Activated CD8-positive, alpha-beta T cell treated with anti-CD3 and anti-CD28 coated beads, Interleukin-2, amount 10 ng/mL, durations not matched to agents 7 days and 5 days (primary cell): ENCODE measurements around the gene ELP2. TPM values are rescaled to one million over a fixed set of nuclear protein-coding genes. Genes with fewer than 3 reads are reported as not detected.
"Not testable (repeated sequence)": the region's sequence is repeated elsewhere in the genome, so short reads cannot be mapped to it uniquely, and the experiment has no call there.

ENCODE experiments used
- ATAC-seq: fragments of 150-1000 bp; cut with Tn5 transposase; one replicate; pipeline ENCODE4 v1.10.0; 2021; ENCODE audit warnings: moderate library complexity
- CTCF ChIA-PET: fragments of 350-600 bp; sonication (Branson Sonifier 250); formaldehyde crosslinking; loops from one replicate; lab custom pipeline; 2021; ENCODE audit warnings: antibody characterized with exemption; lab: Charles Lee
- POLR2A ChIA-PET: fragments of 350-600 bp; sonication (Branson Sonifier 250); formaldehyde crosslinking; loops from one replicate; lab custom pipeline; 2021; ENCODE audit warnings: antibody characterized with exemption; lab: Charles Lee
- DNase-seq: peaks from one replicate; pipeline ENCODE4 v3.0.0-alpha.2; 2020
- H3K27ac Mint-ChIP-seq: one replicate; pipeline ENCODE4 v1.8.0; 2021; ENCODE audit warnings: mild to moderate bottlenecking, mixed read lengths
- H3K27me3 Mint-ChIP-seq: one replicate; pipeline ENCODE4 v1.8.0; 2021; ENCODE audit warnings: low read depth, mixed read lengths
- H3K36me3 Mint-ChIP-seq: one replicate; pipeline ENCODE4 v1.8.0; 2021; ENCODE audit warnings: low read depth, mixed read lengths
- H3K4me1 Mint-ChIP-seq: one replicate; pipeline ENCODE4 v1.8.0; 2021; ENCODE audit warnings: low read depth, mixed read lengths
- H3K4me3 Mint-ChIP-seq: one replicate; pipeline ENCODE4 v1.8.0; 2021; ENCODE audit warnings: mild to moderate bottlenecking, mixed read lengths
- H3K9me3 Mint-ChIP-seq: one replicate; pipeline ENCODE4 v1.8.0; 2022; ENCODE audit warnings: mixed read lengths; ENCODE audit not compliant: insufficient read depth
- total RNA-seq, 2 experiments: library from RNA; stranded (reverse); gene quantifications; one replicate each; pipeline ENCODE4 v1.2.3, GENCODE V29; 2021

ELP2 gene, protein sequence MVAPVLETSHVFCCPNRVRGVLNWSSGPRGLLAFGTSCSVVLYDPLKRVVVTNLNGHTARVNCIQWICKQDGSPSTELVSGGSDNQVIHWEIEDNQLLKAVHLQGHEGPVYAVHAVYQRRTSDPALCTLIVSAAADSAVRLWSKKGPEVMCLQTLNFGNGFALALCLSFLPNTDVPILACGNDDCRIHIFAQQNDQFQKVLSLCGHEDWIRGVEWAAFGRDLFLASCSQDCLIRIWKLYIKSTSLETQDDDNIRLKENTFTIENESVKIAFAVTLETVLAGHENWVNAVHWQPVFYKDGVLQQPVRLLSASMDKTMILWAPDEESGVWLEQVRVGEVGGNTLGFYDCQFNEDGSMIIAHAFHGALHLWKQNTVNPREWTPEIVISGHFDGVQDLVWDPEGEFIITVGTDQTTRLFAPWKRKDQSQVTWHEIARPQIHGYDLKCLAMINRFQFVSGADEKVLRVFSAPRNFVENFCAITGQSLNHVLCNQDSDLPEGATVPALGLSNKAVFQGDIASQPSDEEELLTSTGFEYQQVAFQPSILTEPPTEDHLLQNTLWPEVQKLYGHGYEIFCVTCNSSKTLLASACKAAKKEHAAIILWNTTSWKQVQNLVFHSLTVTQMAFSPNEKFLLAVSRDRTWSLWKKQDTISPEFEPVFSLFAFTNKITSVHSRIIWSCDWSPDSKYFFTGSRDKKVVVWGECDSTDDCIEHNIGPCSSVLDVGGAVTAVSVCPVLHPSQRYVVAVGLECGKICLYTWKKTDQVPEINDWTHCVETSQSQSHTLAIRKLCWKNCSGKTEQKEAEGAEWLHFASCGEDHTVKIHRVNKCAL
- total RNA-seq, result 10 to 100 TPM; 57.6 to 60.1 TPM

- Mint-ChIP-seq H3K4me1 (peaks cover 44% of the 10 kb centered on the region), H3K27ac (peak within 1 kb of the TSS; percentile 95), H3K36me3 (peaks cover 20% of the 10 kb centered on the region), H3K4me3 (peak within 1 kb of the TSS; percentile 94), H3K9me3 (no peaks in the 10 kb centered on the region), H3K27me3 (no peaks in the 10 kb centered on the region)
- ATAC-seq (peak; percentile 93), DNase-seq (peak; percentile 95)
- ChIA-PET POLR2A (interaction anchor here (0.7 to 3.0 kb wide), 11 partner anchors 10 to 157 kb away, joined by 3 to 16 read pairs (median 4); partner anchors contain the start of genes RMP24 and RPRD1A), CTCF (interaction anchor here (1.2 to 3.3 kb wide), 5 partner anchors 30 to 155 kb away, joined by 3 to 12 read pairs (median 6); no protein-coding TSS in a partner anchor)
These were observed at the start of gene ELP2, which contains the start of gene SLC39A6 for GRCh38 chr18:36129300-36130038. Gene ELP2 (plus strand): TSS chr18:36129899. CDS start chr18:36129934, 35 bp downstream. Gene SLC39A6 (minus strand): TSS chr18:36129340. CDS start chr18:36127007, 2,333 bp downstream.

DNA sequence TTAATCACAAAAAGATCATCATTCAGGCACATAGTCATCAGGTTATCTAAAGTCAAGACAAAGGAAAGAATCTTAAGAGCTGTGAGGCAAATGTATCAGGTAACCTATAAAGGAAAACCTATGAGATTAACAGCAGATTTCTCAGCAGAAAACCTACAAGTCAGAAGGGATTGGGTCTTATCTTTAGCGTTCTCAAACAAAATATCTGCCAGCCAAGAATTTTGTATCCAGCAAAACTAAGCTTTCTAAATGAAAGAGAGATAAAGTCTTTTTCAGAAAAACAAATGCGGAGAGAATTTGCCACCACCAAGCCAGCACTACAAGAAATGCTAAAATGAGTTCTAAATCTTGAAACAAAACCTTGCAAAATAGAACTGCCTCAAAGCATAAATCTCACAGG is 48.6 kb upstream of the ELP2 start:
- peaks cover 20% of the 10 kb centered on the region for H3K9me3 Mint-ChIP-seq
- peaks cover 17% of the 10 kb centered on the region for H3K4me1 Mint-ChIP-seq
- H3K27ac Mint-ChIP-seq, POLR2A ChIA-PET, ATAC-seq, H3K27me3 Mint-ChIP-seq, CTCF ChIA-PET, DNase-seq, H3K4me3 Mint-ChIP-seq, H3K36me3 Mint-ChIP-seq: not testable (repeated sequence)

DNA sequence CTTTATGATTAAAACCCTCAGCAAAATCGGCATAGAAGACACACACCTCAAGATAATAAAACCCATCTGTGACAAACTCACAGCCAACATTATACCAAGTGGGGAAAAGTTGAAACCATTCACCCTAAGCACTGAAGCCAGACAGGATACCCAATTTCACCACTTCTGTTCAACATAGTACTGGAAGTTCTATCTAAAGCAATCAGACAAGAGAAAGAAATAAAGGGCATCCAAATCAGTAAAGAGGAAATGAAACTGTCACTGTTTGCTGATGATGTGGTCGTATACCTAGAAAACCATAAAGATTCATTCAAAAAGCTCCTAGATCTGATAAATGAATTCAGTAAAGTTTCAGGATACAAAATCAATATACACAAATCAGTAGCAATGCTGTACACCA is 46.0 kb upstream of the ELP2 start:
- Mint-ChIP-seq H3K27ac (no peak overlapping the region), H3K4me1 (peaks cover 17% of the 10 kb centered on the region), H3K36me3 (peaks cover 4% of the 10 kb centered on the region), H3K9me3 (peaks cover 20% of the 10 kb centered on the region), H3K4me3 (no peak overlapping the region), H3K27me3 (peaks cover 3% of the 10 kb centered on the region)
- POLR2A ChIA-PET, result no interaction called here
- ATAC-seq (no peak), DNase-seq (no peak)
- CTCF ChIA-PET, result interaction anchor here (1.0 kb wide), 1 partner anchor 66 kb away, joined by 3 read pairs; no protein-coding TSS in a partner anchor

DNA sequence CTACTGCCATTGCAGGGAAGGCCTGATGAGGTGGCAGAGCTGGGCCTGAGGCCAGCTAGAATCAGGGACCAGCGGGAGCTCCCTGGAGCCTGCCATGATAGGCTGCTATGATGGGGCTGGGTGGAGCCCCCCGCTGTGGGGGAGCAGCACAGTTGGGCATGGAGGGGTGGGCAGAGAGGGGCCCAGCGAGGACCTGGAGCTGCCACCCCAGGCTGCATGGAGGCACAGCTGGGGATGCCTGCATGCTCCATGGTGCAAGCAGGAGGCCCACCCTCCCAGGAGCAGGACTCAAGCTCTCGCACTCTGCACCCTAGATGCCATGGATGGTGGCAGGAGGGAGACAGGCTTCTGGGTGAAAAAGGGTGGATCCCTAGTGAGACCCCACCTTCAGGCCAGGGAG is 44.5 kb upstream of the ELP2 start:
- POLR2A ChIA-PET, result interaction anchor here (1.2 kb wide), 1 partner anchor 44 kb away, joined by 4 read pairs; the partner anchor contains the start of gene SLC39A6
- CTCF ChIA-PET, result interaction anchor here (1.6 to 2.8 kb wide), 3 partner anchors 11 to 199 kb away, joined by 3 to 14 read pairs (median 3); no protein-coding TSS in a partner anchor
- Mint-ChIP-seq H3K36me3 (peaks cover 4% of the 10 kb centered on the region), H3K4me1 (peaks cover 17% of the 10 kb centered on the region), H3K9me3 (peaks cover 16% of the 10 kb centered on the region), H3K4me3 (no peak overlapping the region), H3K27me3 (peaks cover 3% of the 10 kb centered on the region), H3K27ac (no peak overlapping the region)
- ATAC-seq, result no peak
- no peak for DNase-seq

DNA sequence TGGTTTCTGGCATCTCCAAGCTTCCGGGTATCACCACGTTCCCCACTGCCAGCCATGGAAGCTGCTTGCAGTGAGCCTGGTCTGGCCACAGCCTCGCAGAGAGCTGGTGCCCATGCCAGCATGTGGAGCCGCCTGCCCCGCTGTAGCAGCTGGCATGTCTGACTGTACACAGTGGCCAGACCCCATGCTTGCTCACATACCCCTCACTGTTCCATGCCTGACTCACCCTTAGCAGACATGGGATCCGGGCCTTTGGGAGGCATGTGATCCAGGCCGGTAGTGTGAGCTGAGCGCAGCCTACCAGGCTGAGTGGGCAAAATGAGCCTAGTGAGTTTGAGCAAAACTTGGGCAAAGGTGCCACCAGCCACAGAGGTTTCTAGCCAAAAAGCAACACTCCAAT is 43.5 kb upstream of the ELP2 start:
- H3K9me3 Mint-ChIP-seq, result peaks cover 6% of the 10 kb centered on the region
- no peak overlapping the region for H3K4me3 Mint-ChIP-seq
- no peak overlapping the region for H3K27ac Mint-ChIP-seq
- CTCF ChIA-PET, result interaction anchor here (1.6 to 2.8 kb wide), 3 partner anchors 10 to 198 kb away, joined by 3 to 14 read pairs (median 3); no protein-coding TSS in a partner anchor
- DNase-seq, result no peak
- POLR2A ChIA-PET, result no interaction called here
- H3K36me3 Mint-ChIP-seq, result peaks cover under 1% of the 10 kb centered on the region
- peaks cover 17% of the 10 kb centered on the region for H3K4me1 Mint-ChIP-seq
- no peak for ATAC-seq
- peaks cover 3% of the 10 kb centered on the region for H3K27me3 Mint-ChIP-seq

GRCh38 chr18:36088256-36088655 is 41.4 kb upstream of the ELP2 start:
- peaks cover 7% of the 10 kb centered on the region for H3K27me3 Mint-ChIP-seq
- ChIA-PET CTCF (no interaction called here), POLR2A (no interaction called here)
- ATAC-seq (no peak), DNase-seq (no peak)
- no peak overlapping the region for H3K4me3 Mint-ChIP-seq
- H3K27ac Mint-ChIP-seq, result no peak overlapping the region
- H3K36me3 Mint-ChIP-seq, result no peaks in the 10 kb centered on the region
- no peaks in the 10 kb centered on the region for H3K9me3 Mint-ChIP-seq
- H3K4me1 Mint-ChIP-seq, result peaks cover 16% of the 10 kb centered on the region

DNA sequence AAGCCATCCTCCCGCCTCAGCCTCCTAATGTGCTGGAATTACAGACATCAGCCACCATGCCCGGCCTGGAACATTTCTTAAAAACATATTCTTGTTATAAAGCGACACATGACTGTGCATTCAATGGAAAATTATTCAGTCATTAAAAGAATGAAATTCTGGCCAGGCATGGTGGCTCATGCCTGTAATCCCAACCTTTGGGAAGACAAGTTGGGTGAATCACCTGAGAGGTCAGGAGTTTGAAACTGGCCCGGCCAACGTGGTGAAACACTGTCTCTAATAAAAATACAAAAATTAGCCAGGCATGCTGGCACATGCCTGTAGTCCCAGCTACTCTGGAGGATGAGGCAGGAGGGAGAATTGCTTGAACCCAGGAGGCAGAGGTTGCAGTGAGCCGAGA is 40.7 kb upstream of the ELP2 start:
- Mint-ChIP-seq H3K9me3 (no peaks in the 10 kb centered on the region), H3K27me3 (peaks cover 7% of the 10 kb centered on the region), H3K27ac (no peak overlapping the region), H3K4me3 (no peak overlapping the region), H3K36me3 (no peaks in the 10 kb centered on the region), H3K4me1 (peaks cover 12% of the 10 kb centered on the region)
- DNase-seq, result no peak
- no peak for ATAC-seq
- ChIA-PET POLR2A (no interaction called here), CTCF (no interaction called here)

DNA sequence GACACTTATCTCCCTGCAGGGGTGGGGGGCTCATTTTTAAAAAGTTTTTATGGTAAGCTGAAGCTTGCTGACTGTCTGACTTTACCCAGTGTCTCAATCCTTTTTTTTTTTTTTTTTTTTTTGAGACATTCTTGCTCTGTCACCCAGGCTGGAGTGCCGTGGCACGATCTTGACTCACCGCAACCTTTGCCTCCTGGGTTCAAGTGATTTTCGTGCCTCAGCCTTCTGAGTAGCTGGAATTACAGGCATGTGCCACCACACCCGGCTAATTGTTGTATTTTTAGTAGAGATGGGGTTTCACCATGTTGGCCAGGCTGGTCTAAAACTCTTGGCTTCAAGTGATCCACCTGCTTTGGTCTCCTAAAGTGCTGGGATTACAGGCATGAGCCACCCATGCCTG is 37.6 kb upstream of the ELP2 start:
- H3K4me1 Mint-ChIP-seq, DNase-seq, H3K4me3 Mint-ChIP-seq, CTCF ChIA-PET, H3K9me3 Mint-ChIP-seq, ATAC-seq, H3K27ac Mint-ChIP-seq, H3K36me3 Mint-ChIP-seq: not testable (repeated sequence)
- POLR2A ChIA-PET, result interaction anchor here (0.8 kb wide), 1 partner anchor 37 kb away, joined by 4 read pairs; the partner anchor contains the start of gene SLC39A6
- H3K27me3 Mint-ChIP-seq, result peaks cover 14% of the 10 kb centered on the region

DNA sequence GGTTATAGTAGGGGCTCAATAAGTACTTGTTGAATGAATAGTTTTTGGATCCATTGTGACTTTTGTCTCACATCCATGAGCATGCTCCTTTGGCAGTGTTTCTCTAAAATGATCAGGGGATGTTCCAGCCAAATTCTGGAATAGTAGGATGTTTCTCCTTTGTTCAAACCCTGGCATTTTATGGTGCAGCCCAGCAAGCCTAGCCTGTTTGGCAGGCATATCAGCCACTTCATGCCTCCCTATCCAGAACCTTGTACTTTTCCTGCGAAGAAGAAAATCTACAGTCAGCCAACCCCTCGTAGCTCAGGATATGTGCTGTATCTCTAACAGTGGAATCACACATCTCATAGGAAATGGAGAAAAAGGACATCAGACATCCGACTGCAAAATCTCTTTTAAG is 35.3 kb upstream of the ELP2 start:
- ChIA-PET CTCF (interaction anchor here (1.9 to 3.7 kb wide), 3 partner anchors 186 to 338 kb away, joined by 9 to 50 read pairs (median 19); no protein-coding TSS in a partner anchor), POLR2A (no interaction called here)
- peaks cover 16% of the 10 kb centered on the region for H3K27me3 Mint-ChIP-seq
- no peaks in the 10 kb centered on the region for H3K36me3 Mint-ChIP-seq
- no peak overlapping the region for H3K4me3 Mint-ChIP-seq
- peaks cover 10% of the 10 kb centered on the region for H3K4me1 Mint-ChIP-seq
- H3K27ac Mint-ChIP-seq, result no peak overlapping the region
- ATAC-seq (no peak), DNase-seq (no peak)
- H3K9me3 Mint-ChIP-seq, result no peaks in the 10 kb centered on the region

DNA sequence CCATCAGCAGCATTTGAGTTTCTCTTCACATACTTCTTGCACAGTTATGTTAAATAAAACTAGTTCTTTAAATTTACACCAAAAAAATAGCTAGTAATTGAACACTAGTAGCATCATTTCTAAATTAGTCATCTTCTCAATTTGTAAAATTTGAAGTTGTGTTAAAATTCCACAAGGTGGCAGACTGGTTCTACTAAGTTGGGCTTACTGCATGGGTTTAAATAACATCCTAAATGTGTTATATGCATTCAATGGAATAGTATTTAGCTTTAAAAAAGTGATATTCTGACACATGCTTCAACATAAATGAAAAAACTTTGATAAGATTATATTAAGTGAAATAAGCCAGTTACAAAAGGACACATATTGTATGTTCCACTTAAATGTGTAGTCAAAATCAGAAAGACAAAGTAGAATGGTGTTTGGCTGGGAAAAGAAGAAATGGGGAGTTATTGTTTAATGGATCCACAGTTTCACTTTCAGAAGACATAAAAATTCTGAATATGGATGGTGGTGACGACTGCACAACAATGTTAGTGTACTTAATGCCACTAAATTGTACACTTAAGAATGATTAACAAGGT is 33.7 kb upstream of the ELP2 start:
- peak; percentile 28 for DNase-seq
- ATAC-seq, result no peak
- Mint-ChIP-seq H3K9me3 (no peaks in the 10 kb centered on the region), H3K36me3 (no peaks in the 10 kb centered on the region), H3K4me3 (no peak overlapping the region), H3K27ac (no peak overlapping the region), H3K4me1 (peaks cover 10% of the 10 kb centered on the region), H3K27me3 (peaks cover 21% of the 10 kb centered on the region)
- CTCF ChIA-PET, result interaction anchor here (0.7 to 3.7 kb wide), 19 partner anchors 10 to 592 kb away, joined by 3 to 50 read pairs (median 6); partner anchors contain the start of gene SLC39A6
- POLR2A ChIA-PET, result interaction anchor here (1.0 kb wide), 1 partner anchor 29 kb away, joined by 3 read pairs; no protein-coding TSS in a partner anchor
